Measurements from ENCODE around the gene WWP2.
"Not testable (repeated sequence)": the region's sequence is repeated elsewhere in the genome, so short reads cannot be mapped to it uniquely, and the experiment has no call there.

Gene WWP2

GRCh38 chr16:69747115-69747514, 15.0 kb upstream of the WWP2 start:
- no peak for DNase-seq

GRCh38 chr16:69748694-69749345, 13.3 kb upstream of the WWP2 start:
- DNase-seq = no peak

GRCh38 chr16:69754143-69754468, 8.0 kb upstream of the WWP2 start:
- DNase-seq = no peak

- peak; percentile 99 for DNase-seq
Measured at GRCh38 chr16:69754469-69755310, 7.4 kb upstream of the WWP2 start, which contains the start of gene NOB1. Gene NOB1 (minus strand): TSS chr16:69754926. CDS start chr16:69754910, 16 bp downstream.

GRCh38 chr16:69756705-69757104, 5.4 kb upstream of the WWP2 start:
- DNase-seq = no peak

- DNase-seq = not testable (repeated sequence)
Measured at GRCh38 chr16:69757375-69757774, 4.8 kb upstream of the WWP2 start.

GRCh38 chr16:69762814-69763598, 874 bp downstream of the WWP2 start:
- no peak for DNase-seq

- no peak for DNase-seq
Measured at GRCh38 chr16:69763599-69763942, 1.4 kb downstream of the WWP2 start.

- no peak for DNase-seq
Measured at GRCh38 chr16:69767459-69768229, 5.5 kb downstream of the WWP2 start.

GRCh38 chr16:69768666-69769065, 6.5 kb downstream of the WWP2 start:
- no peak for DNase-seq

GRCh38 chr16:69769404-69769803, 7.3 kb downstream of the WWP2 start:
- DNase-seq = no peak

GRCh38 chr16:69771651-69771967, 9.5 kb downstream of the WWP2 start:
- DNase-seq = no peak

- DNase-seq = no peak
Measured at GRCh38 chr16:69773260-69773947, 11.3 kb downstream of the WWP2 start.

GRCh38 chr16:69775563-69775962, 13.4 kb downstream of the WWP2 start:
- DNase-seq = no peak

GRCh38 chr16:69779724-69780123, 17.6 kb downstream of the WWP2 start:
- no peak for DNase-seq

GRCh38 chr16:69781118-69781517, 19.0 kb downstream of the WWP2 start:
- no peak for DNase-seq

GRCh38 chr16:69784586-69784985, 22.5 kb downstream of the WWP2 start:
- DNase-seq = no peak

- no peak for DNase-seq
Measured at GRCh38 chr16:69787883-69788282, 25.8 kb downstream of the WWP2 start.

- not testable (repeated sequence) for DNase-seq
Measured at GRCh38 chr16:69791391-69791847, 29.3 kb downstream of the WWP2 start.

GRCh38 chr16:69793526-69793925, 31.4 kb downstream of the WWP2 start:
- no peak for DNase-seq

- no peak for DNase-seq
Measured at GRCh38 chr16:69794486-69794885, 32.4 kb downstream of the WWP2 start.
